Endothelial cell of umbilical vein (primary cell): ENCODE measurements around the gene SIN3A.
"Not testable (repeated sequence)": the region's sequence is repeated elsewhere in the genome, so short reads cannot be mapped to it uniquely, and the experiment has no call there.

Experiments
- CTCF ChIP-seq, 2 donors: IDR thresholded peaks; 1 replicate in 1 of 2; 2 replicates in 1 of 2; pipeline ENCODE4 v1.5.1; 2011; ENCODE audit warnings: low read length in 2 of 2, mild to moderate bottlenecking in 2 of 2, moderate library complexity in 2 of 2, control low read depth in 1 of 2, inconsistent platforms in 1 of 2, low read depth in 1 of 2; ENCODE audit not compliant: insufficient read depth in 1 of 2; ENCODE audit errors: extremely low read depth in 1 of 2
- FOS ChIP-seq: IDR thresholded peaks from 2 replicates; pipeline ENCODE4 v1.6.1; 2011; ENCODE audit warnings: mild to moderate bottlenecking, low read length, moderate library complexity, borderline replicate concordance; ENCODE audit not compliant: insufficient read depth
- POLR2A ChIP-seq: IDR thresholded peaks from 2 replicates; pipeline ENCODE4 v1.6.1; 2012; ENCODE audit warnings: low read depth, mild to moderate bottlenecking, control low read depth, low read length
- POLR2AphosphoS5 ChIP-seq: IDR thresholded peaks from 2 replicates; pipeline ENCODE4 v1.6.1; 2012; ENCODE audit warnings: low read depth, mild to moderate bottlenecking, control low read depth, low read length, moderate library complexity; ENCODE audit not compliant: insufficient read depth
- TF ChIP-seq, protein P1 (sequence below): IDR thresholded peaks from 2 replicates; pipeline ENCODE4 v1.6.1; 2011; ENCODE audit not compliant: insufficient read depth, insufficient read length

DNA sequence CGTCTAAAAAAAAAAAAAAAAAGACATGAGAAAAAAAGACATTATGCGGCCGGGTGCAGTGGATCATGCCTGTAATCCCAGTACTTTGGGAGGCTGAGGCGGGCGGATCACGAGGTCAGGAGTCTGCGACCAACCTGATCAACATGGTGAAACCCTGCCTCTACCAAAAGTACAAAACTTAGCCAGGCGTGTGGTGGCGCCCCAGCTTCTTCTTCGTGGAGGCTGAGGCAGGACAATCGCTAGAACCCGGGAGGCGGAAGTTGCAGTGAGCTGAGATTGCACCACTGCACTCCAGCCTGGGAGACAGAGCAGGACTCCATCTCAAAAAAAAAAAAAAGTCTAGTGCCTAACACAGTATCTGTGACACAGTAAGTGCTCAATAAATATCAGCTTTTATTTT, 3.3 kb downstream of the SIN3A start:
- not testable (repeated sequence) for TF ChIP-seq FOS; POLR2A; POLR2AphosphoS5; CTCF (IDR thresholded peaks at IDR 0.05; ENCODE audit: extremely low read depth in 1 of 2, insufficient read depth in 1 of 2, low read depth in 1 of 2, low read length in 2 of 2)
- TF ChIP-seq, protein P1, sequence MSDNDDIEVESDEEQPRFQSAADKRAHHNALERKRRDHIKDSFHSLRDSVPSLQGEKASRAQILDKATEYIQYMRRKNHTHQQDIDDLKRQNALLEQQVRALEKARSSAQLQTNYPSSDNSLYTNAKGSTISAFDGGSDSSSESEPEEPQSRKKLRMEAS = not testable (repeated sequence)
